Measurements from ENCODE around the gene MARK2. TPM values are rescaled to one million over a fixed set of nuclear protein-coding genes. Genes with fewer than 3 reads are reported as not detected.
A peak's percentile ranks its signal among the peaks of the same experiment; 100 is the strongest.
"Not testable (repeated sequence)": the region's sequence is repeated elsewhere in the genome, so short reads cannot be mapped to it uniquely, and the experiment has no call there.

MARK2 gene
- total RNA-seq, 1 donor from 2014 or later, result 40.1 TPM

DNA sequence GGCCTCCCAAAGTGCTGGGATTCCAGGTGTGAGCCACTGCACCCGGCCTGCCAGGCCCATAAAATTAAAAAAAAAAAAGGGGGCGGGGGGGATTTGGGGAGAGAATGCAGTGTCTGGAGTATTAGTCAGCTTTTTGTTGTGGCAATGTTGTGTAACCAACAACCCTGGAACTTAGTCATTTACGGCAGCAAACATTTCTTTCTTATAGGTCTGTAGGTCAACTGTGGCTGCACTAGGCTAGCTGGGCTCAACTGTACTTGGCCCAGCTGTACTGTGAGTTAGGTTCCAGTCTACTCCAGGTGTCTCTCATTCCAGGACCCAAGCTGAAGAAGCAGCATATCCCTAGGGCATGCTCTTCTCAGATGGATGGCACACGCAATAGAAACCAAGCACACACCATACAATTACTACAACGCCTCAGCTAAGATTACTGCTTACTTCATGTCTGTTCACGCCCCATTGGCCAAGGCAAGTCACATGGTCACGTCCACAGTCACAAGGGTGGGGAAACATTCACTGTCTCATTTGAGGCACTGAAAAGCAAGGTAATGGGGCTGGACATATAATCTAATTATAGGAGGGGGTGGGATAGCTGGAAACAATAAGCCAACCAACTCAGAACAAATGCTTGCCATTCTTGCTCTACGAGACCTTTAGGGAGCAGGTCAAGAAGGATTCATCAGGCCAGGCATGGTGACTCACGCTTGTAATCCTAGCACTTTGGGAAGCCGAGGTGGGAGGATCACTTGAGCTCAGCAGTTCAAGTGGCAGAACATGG lies 36.1 kb upstream of the MARK2 start:
- Histone ChIP-seq H3K4me3 (ENCODE audit: low read depth, low read length) (no peak overlapping the region), H3K27me3 (ENCODE audit: control insufficient read depth, insufficient read depth, low read length) (no peaks in the 10 kb centered on the region), H3K36me3 (ENCODE audit: control insufficient read depth, insufficient read depth, low read length) (no peaks in the 10 kb centered on the region)
- TF ChIP-seq, protein P1, sequence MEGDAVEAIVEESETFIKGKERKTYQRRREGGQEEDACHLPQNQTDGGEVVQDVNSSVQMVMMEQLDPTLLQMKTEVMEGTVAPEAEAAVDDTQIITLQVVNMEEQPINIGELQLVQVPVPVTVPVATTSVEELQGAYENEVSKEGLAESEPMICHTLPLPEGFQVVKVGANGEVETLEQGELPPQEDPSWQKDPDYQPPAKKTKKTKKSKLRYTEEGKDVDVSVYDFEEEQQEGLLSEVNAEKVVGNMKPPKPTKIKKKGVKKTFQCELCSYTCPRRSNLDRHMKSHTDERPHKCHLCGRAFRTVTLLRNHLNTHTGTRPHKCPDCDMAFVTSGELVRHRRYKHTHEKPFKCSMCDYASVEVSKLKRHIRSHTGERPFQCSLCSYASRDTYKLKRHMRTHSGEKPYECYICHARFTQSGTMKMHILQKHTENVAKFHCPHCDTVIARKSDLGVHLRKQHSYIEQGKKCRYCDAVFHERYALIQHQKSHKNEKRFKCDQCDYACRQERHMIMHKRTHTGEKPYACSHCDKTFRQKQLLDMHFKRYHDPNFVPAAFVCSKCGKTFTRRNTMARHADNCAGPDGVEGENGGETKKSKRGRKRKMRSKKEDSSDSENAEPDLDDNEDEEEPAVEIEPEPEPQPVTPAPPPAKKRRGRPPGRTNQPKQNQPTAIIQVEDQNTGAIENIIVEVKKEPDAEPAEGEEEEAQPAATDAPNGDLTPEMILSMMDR (IDR thresholded peaks at IDR 0.05; ENCODE audit: insufficient read depth, low read length, poor library complexity, severe bottlenecking), result no peak
- no peak for DNase-seq (ENCODE audit: low read depth)

DNA sequence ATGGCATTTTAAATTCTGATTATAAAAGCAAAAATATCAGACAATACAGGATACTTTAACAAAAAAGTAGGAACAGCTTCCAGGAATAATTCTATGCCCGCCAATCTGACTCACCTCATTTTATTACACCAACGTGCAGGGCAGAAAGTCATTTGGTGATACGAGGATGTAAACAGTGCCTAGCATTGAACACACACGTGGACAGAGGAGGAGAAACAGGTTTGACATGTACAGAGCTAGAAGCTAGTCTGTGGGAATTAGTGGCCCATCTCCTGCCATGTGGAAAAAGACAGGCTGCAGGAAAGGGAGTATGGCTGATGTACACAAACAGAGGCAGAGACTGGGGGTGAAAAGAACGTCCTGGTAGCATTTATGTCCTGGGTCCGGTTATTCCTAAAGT lies 34.7 kb upstream of the MARK2 start:
- no peaks in the 10 kb centered on the region for H3K36me3 ChIP-seq (ENCODE audit: control insufficient read depth, insufficient read depth, low read length)
- DNase-seq (ENCODE audit: low read depth), result no peak
- H3K27me3 ChIP-seq (ENCODE audit: control insufficient read depth, insufficient read depth, low read length), result no peaks in the 10 kb centered on the region
- H3K4me3 ChIP-seq (ENCODE audit: low read depth, low read length), result no peak overlapping the region
- TF ChIP-seq, protein P1 (IDR thresholded peaks at IDR 0.05; ENCODE audit: insufficient read depth, low read length, poor library complexity, severe bottlenecking), result no peak

DNA sequence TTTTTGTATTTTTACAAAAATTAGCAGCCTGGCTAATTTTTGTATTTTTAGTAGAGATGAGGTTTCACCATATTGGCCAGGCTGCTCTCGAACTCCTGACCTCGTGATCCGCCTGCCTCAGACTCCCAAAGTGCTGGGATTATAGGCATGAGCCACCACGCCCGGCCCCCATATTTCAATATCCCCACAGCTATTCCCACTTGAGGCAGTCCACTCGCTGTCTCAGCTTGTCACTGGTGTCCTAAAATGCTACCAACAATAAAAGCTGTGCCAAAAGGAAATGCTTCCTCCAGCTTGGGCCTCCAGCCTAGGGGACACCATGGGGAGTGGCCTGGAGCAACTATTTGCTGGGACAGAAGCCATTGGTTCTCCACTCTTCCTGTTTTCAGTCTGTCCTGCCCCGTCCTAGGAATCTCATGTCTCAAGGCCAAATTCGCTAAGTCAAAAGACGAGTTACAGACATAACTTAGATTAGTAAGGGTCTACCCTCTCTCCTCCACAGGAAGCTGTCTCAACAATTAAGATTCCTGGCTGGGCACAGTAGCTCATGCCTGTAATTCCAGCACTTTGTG lies 33.0 kb upstream of the MARK2 start:
- H3K36me3 ChIP-seq (ENCODE audit: control insufficient read depth, insufficient read depth, low read length), result no peaks in the 10 kb centered on the region
- no peak overlapping the region for H3K4me3 ChIP-seq (ENCODE audit: low read depth, low read length)
- H3K27me3 ChIP-seq (ENCODE audit: control insufficient read depth, insufficient read depth, low read length), result no peaks in the 10 kb centered on the region
- DNase-seq (ENCODE audit: low read depth), result no peak
- TF ChIP-seq, protein P1 (IDR thresholded peaks at IDR 0.05; ENCODE audit: insufficient read depth, low read length, poor library complexity, severe bottlenecking), result no peak

DNA sequence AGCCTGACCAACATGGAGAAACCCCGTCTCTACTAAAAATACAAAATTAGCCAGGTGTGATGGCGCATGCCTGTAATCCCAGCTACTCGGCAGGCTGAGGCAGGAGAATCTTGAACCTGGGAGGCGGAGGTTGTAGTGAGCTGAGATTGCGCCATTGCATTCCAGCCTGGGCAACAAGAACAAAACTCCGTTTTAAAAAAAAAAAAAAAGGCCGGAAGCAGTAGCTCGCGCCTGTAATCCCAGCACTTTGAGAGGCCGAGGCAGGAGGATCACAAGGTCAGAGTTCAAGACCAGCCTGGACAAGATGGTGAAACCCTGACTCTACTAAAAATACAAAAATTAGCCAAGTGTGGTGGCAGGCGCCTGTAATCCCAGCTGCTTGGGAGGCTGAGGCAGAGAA lies 28.5 kb upstream of the MARK2 start:
- H3K27me3 ChIP-seq (ENCODE audit: control insufficient read depth, insufficient read depth, low read length); H3K4me3 ChIP-seq (ENCODE audit: low read depth, low read length); H3K36me3 ChIP-seq (ENCODE audit: control insufficient read depth, insufficient read depth, low read length); DNase-seq (ENCODE audit: low read depth): not testable (repeated sequence)

DNA sequence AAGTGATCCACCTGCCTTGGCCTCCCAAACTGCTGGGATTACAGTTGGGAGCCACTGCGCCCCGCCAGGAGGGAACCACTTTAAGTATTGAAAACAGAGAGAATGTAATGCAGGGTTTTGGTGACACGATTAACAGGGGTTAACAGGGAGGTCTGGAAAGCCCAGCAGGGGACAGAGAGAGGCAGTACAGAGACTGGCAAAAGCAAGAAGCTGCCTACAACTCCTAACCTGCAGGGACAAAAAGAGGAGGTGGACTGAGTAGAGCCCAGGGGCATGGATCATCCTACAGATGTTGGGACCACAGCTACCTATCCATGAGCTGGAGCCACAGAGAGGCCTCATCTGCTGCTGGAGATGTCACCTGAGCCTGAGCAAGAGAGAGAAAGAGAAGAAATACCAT lies 27.4 kb upstream of the MARK2 start:
- H3K36me3 ChIP-seq (ENCODE audit: control insufficient read depth, insufficient read depth, low read length), result no peaks in the 10 kb centered on the region
- TF ChIP-seq, protein P1 (IDR thresholded peaks at IDR 0.05; ENCODE audit: insufficient read depth, low read length, poor library complexity, severe bottlenecking), result no peak
- no peak overlapping the region for H3K4me3 ChIP-seq (ENCODE audit: low read depth, low read length)
- no peaks in the 10 kb centered on the region for H3K27me3 ChIP-seq (ENCODE audit: control insufficient read depth, insufficient read depth, low read length)
- no peak for DNase-seq (ENCODE audit: low read depth)

DNA sequence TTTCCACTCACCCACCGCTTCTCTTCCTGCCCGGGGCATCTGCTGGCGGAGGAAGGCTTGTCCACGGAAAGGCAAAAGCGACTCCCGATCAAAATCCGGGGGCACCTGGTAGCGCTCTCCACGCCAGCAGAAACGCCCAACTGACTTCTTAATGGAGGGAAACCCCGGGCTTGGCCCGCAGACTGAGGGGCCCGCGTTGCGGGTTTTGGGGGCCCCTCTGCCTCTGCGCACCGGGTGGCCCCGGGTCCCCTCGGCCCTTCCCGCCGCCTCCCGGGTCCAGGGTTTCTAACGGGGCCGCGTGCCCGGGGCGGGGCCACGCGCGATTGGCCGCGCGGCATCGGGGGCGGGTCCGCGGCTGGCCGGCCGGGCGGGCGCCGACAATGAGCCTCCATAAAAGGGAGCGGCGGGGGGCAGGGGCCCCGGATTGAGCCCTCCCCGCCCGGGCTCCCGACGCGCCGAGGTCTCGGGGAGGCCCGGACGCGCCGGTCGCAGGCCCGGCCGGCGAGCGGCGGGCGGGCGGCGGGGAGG lies 25.8 kb upstream of the MARK2 start, which contains the start of gene SPINDOC:
TSS of gene SPINDOC (plus strand) at position 422 of the 528 bp plus-strand sequence. CDS start 231 bp downstream, outside the sequence.
- DNase-seq (ENCODE audit: low read depth), result no peak
- Histone ChIP-seq H3K27me3 (ENCODE audit: control insufficient read depth, insufficient read depth, low read length) (no peaks in the 10 kb centered on the region), H3K36me3 (ENCODE audit: control insufficient read depth, insufficient read depth, low read length) (no peaks in the 10 kb centered on the region), H3K4me3 (ENCODE audit: low read depth, low read length) (peak within 1 kb of the TSS; percentile 57)
- TF ChIP-seq, protein P1 (IDR thresholded peaks at IDR 0.05; ENCODE audit: insufficient read depth, low read length, poor library complexity, severe bottlenecking), result no peak
